Measurements from ENCODE around the gene SLC15A5.

DNA sequence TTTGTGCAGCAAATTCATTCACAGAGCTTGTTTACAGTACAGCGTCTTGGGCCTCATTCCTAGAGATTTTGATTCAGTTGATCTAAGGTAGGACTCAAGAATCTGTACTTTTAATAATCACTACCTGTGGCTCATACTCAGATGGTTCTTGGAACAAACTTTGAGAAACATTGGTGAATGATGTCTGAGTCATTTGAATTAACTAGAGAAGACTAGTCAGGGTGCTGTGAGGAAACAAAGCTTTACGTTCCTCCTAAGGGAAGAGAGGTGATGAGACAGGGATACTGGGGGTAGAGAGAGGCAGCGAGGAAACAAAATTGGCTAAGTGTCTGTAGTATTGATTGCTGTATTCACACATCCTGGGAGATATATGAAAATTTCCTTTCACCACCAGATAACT lies 109.4 kb downstream of the SLC15A5 start:
- TF ChIP-seq, protein P1, sequence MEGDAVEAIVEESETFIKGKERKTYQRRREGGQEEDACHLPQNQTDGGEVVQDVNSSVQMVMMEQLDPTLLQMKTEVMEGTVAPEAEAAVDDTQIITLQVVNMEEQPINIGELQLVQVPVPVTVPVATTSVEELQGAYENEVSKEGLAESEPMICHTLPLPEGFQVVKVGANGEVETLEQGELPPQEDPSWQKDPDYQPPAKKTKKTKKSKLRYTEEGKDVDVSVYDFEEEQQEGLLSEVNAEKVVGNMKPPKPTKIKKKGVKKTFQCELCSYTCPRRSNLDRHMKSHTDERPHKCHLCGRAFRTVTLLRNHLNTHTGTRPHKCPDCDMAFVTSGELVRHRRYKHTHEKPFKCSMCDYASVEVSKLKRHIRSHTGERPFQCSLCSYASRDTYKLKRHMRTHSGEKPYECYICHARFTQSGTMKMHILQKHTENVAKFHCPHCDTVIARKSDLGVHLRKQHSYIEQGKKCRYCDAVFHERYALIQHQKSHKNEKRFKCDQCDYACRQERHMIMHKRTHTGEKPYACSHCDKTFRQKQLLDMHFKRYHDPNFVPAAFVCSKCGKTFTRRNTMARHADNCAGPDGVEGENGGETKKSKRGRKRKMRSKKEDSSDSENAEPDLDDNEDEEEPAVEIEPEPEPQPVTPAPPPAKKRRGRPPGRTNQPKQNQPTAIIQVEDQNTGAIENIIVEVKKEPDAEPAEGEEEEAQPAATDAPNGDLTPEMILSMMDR (IDR thresholded peaks at IDR 0.05) = no peak
- no peak for TF ChIP-seq POLR2A (IDR thresholded peaks at IDR 0.05)
